SK-N-SH (cell line): Measurements from ENCODE around the gene MYB. TPM values are rescaled to one million over a fixed set of nuclear protein-coding genes. Genes with fewer than 3 reads are reported as not detected.

Source experiments
- CTCF ChIA-PET: fragments of 300-600, 350-600 bp; formaldehyde crosslinking; extraction: SDS; loops from one replicate; lab custom pipeline; 2021; lab: Yijun Ruan, JAX
- POLR2A ChIA-PET: fragments of 350-600 bp; sonication (Branson Sonifier 250); formaldehyde crosslinking; extraction: SDS; loops from one replicate; lab custom pipeline; 2020; ENCODE audit warnings: antibody characterized with exemption, inconsistent platforms; lab: Yijun Ruan, JAX
- DNase-seq: peaks from one replicate; pipeline ENCODE4 v3.0.0; 2012
- H2AFZ ChIP-seq: fragments of 200-600 bp; sonication (generic); 2 replicates; pipeline ENCODE4 v1.8.1; 2016; ENCODE audit warnings: antibody characterized with exemption, mild to moderate bottlenecking, low read depth
- H3F3A ChIP-seq: fragments of 200-600 bp; sonication (generic); replicated peaks from 2 replicates; pipeline ENCODE3; 2016; ENCODE audit warnings: antibody characterized with exemption, mild to moderate bottlenecking; ENCODE audit not compliant: insufficient read depth
- H3K27ac ChIP-seq, 2 experiments: fragments of 200-500 bp in 1 of 2; fragments of 200-600 bp in 1 of 2; sonication (Bioruptor generic) in 1 of 2; sonication (generic), shearing (Covaris generic) in 1 of 2; 2 replicates each; pipeline versions ENCODE4 v1.5.1 to v1.6.1; 2014 to 2016; ENCODE audit warnings: low read depth in 2 of 2, inconsistent platforms in 1 of 2, low read length in 1 of 2, mild to moderate bottlenecking in 1 of 2, mixed read lengths in 1 of 2
- H3K27me3 ChIP-seq: fragments of 200-600 bp; sonication (generic), shearing (Covaris generic); 2 replicates; pipeline ENCODE4 v1.6.1; 2016; ENCODE audit warnings: mixed run types; ENCODE audit not compliant: insufficient read depth
- H3K36me3 ChIP-seq, 2 experiments: fragments of 200-500 bp in 1 of 2; fragments of 200-600 bp in 1 of 2; sonication (Bioruptor generic) in 1 of 2; sonication (generic) in 1 of 2; replicated peaks in 1 of 2; 2 replicates each; pipeline versions ENCODE3 to v1.5.1; 2014 to 2016; ENCODE audit warnings: low read length in 1 of 2, mild to moderate bottlenecking in 1 of 2; ENCODE audit not compliant: insufficient read depth in 2 of 2, control insufficient read depth in 1 of 2
- H3K4me1 ChIP-seq, 2 experiments: fragments of 200-500 bp in 1 of 2; fragments of 200-600 bp in 1 of 2; sonication (Bioruptor generic) in 1 of 2; sonication (generic), shearing (Covaris generic) in 1 of 2; 2 replicates each; pipeline versions ENCODE4 v1.5.1 to v1.6.1; 2014 to 2016; ENCODE audit warnings: low read depth in 1 of 2, low read length in 1 of 2, mixed run types in 1 of 2; ENCODE audit not compliant: insufficient read depth in 2 of 2, control insufficient read depth in 1 of 2
- H3K4me2 ChIP-seq: fragments of 200-600 bp; sonication (generic), shearing (Covaris generic); 2 replicates; pipeline ENCODE4 v1.6.1; 2017; ENCODE audit warnings: mixed run types
- H3K4me3 ChIP-seq, 2 experiments: fragments of 200-500 bp in 1 of 2; fragments of 200-600 bp in 1 of 2; sonication (Bioruptor generic) in 1 of 2; sonication (generic), shearing (Covaris generic) in 1 of 2; 2 replicates each; pipeline versions ENCODE4 v1.5.1 to v1.8.1; 2014 to 2016; ENCODE audit warnings: low read depth in 2 of 2, inconsistent platforms in 1 of 2, low read length in 1 of 2, mild to moderate bottlenecking in 1 of 2, mixed read lengths in 1 of 2, moderate library complexity in 1 of 2
- H3K79me2 ChIP-seq: fragments of 200-600 bp; sonication (generic); 2 replicates; pipeline ENCODE4 v1.8.1; 2017; ENCODE audit warnings: mild to moderate bottlenecking; ENCODE audit not compliant: insufficient read depth
- H3K9ac ChIP-seq: fragments of 200-600 bp; sonication (generic); 2 replicates; pipeline ENCODE4 v1.6.1; 2017; ENCODE audit warnings: mixed run types
- H3K9me2 ChIP-seq: fragments of 200-600 bp; sonication (generic); 2 replicates; pipeline ENCODE4 v1.6.1; 2017; ENCODE audit warnings: mixed run types
- H3K9me3 ChIP-seq: fragments of 200-600 bp; sonication (generic); 2 replicates; pipeline ENCODE4 v1.6.1; 2017; ENCODE audit warnings: mixed run types, mild to moderate bottlenecking, moderate library complexity
- H4K20me1 ChIP-seq: fragments of 200-600 bp; sonication (generic); 2 replicates; pipeline ENCODE4 v1.6.1; 2017; ENCODE audit warnings: mild to moderate bottlenecking, mixed run types; ENCODE audit not compliant: insufficient read depth
- EZH2phosphoT487 ChIP-seq: fragments of 200-600 bp; sonication (generic); IDR thresholded peaks from 2 replicates; pipeline ENCODE4 v1.6.1; 2017; ENCODE audit warnings: low read depth, mixed run types, mild to moderate bottlenecking, antibody characterized with exemption, moderate library complexity, borderline replicate concordance
- FOSL2 ChIP-seq: IDR thresholded peaks from 2 replicates; pipeline ENCODE4 v1.4.0; 2012; ENCODE audit warnings: low read depth, mild to moderate bottlenecking, moderate library complexity, borderline replicate concordance
- FOXJ3 ChIP-seq: sonication (generic); formaldehyde crosslinking; IDR thresholded peaks from 2 replicates; pipeline ENCODE4 v1.5.1; 2020; ENCODE audit warnings: mild to moderate bottlenecking, missing genetic modification reagents
- FOXM1 ChIP-seq: IDR thresholded peaks from 2 replicates; pipeline ENCODE4 v1.4.0; 2012; ENCODE audit warnings: low read depth, mild to moderate bottlenecking
- GATA2 ChIP-seq: sonication (generic); formaldehyde crosslinking; IDR thresholded peaks from 2 replicates; pipeline ENCODE4 v1.5.0; 2020; ENCODE audit warnings: mild to moderate bottlenecking, missing genetic modification reagents
- JUND ChIP-seq: IDR thresholded peaks from 2 replicates; pipeline ENCODE4 v1.4.0; 2012
- MEF2A ChIP-seq: IDR thresholded peaks from 2 replicates; pipeline ENCODE4 v1.4.0; 2012; ENCODE audit warnings: low read depth, borderline replicate concordance
- POLR2AphosphoS5 ChIP-seq: IDR thresholded peaks from 2 replicates; pipeline ENCODE4 v1.6.1; 2012; ENCODE audit warnings: low read depth, low read length
- RCOR1 ChIP-seq: fragments of 150-350 bp; IDR thresholded peaks from 2 replicates; pipeline ENCODE4 v1.6.1; 2017; ENCODE audit warnings: antibody characterized with exemption, low read length
- REST ChIP-seq: IDR thresholded peaks from 2 replicates; pipeline ENCODE4 v1.6.1; 2012; ENCODE audit warnings: mild to moderate bottlenecking, low read depth, low read length, moderate library complexity
- RFX5 ChIP-seq: IDR thresholded peaks from 2 replicates; pipeline ENCODE4 v1.6.1; 2012; ENCODE audit warnings: mild to moderate bottlenecking, improper control_type of control experiment, low read length
- RXRA ChIP-seq: IDR thresholded peaks from 2 replicates; pipeline ENCODE4 v1.4.0; 2012; ENCODE audit warnings: low read depth, mild to moderate bottlenecking, borderline replicate concordance
- SIN3A ChIP-seq: IDR thresholded peaks from 2 replicates; pipeline ENCODE4 v1.6.1; 2012; ENCODE audit warnings: low read depth, mild to moderate bottlenecking, low read length, moderate library complexity, borderline replicate concordance
- SMC3 ChIP-seq: IDR thresholded peaks from 2 replicates; pipeline ENCODE4 v1.6.1; 2012; ENCODE audit warnings: low read depth, low read length, improper control_type of control experiment
- TCF12 ChIP-seq: IDR thresholded peaks from 2 replicates; pipeline ENCODE4 v1.4.0; 2012
- TEAD4 ChIP-seq: IDR thresholded peaks from 2 replicates; pipeline ENCODE4 v1.4.0; 2012; ENCODE audit warnings: mild to moderate bottlenecking, borderline replicate concordance; ENCODE audit not compliant: insufficient read depth
- WGBS: methylation state at CpG from one replicate; pipeline ENCODE4 v1.1.6; 2017; ENCODE audit warnings: low lambda C conversion rate; 5-methylcytosine and 5-hydroxymethylcytosine counted together
- polyA plus RNA-seq, 3 experiments: library from polyadenylated mRNA; depleted of rRNA; stranded (reverse); fragments of >200 nt; gene quantifications; 2 replicates each; pipeline ENCODE4 v1.2.3, GENCODE V29; 2012
- TF ChIP-seq, protein P1 (sequence below): fragments of 200-600 bp; sonication (generic); IDR thresholded peaks from 2 replicates; pipeline ENCODE4 v1.6.1; 2017; ENCODE audit warnings: antibody characterized with exemption, mild to moderate bottlenecking, moderate library complexity
- TF ChIP-seq, protein P2 (sequence below): IDR thresholded peaks from 2 replicates; pipeline ENCODE4; 2012

The MYB gene
- polyA plus RNA-seq, 1 of the 3 experiments (the other 2 are of a cell fraction) = 0.85 TPM

DNA sequence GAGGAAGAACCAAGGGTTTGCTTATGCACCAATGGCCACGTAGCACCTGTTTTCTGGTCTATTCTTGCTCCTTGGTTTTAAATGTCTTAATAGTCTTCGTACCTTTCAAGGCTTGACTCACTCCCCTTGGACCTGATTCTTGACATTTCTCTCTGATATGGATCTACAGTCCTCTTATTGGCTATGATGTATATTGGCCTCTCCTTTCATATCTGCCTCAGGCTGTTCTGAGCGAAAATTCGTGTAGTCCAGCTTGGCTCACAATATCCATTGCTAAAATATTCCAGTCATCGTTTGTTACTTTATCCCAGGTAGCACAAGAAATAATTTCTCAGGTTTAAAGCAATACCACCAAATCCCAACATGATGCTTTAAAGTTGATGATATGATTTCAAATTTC is 59.6 kb downstream of the MYB start:
- Histone ChIP-seq H3K9me2 (no peaks in the 10 kb centered on the region), H3K4me1 (no peaks in the 10 kb centered on the region), H3K9ac (no peak overlapping the region), H3K27ac (no peak overlapping the region), H3K27me3 (no peaks in the 10 kb centered on the region), H2AFZ (no peak overlapping the region), H3F3A (no peaks in the 10 kb centered on the region), H3K9me3 (no peaks in the 10 kb centered on the region), H3K36me3 (no peaks in the 10 kb centered on the region), H3K79me2 (no peaks in the 10 kb centered on the region), H3K4me3 (no peak overlapping the region), H3K4me2 (no peak overlapping the region), H4K20me1 (no peaks in the 10 kb centered on the region)
- WGBS = 65% methylated on average over 5 of the region's 5 CpGs
- POLR2A ChIA-PET = no interaction called here
- CTCF ChIA-PET = no interaction called here
- DNase-seq = no peak
- TF ChIP-seq, protein P1, sequence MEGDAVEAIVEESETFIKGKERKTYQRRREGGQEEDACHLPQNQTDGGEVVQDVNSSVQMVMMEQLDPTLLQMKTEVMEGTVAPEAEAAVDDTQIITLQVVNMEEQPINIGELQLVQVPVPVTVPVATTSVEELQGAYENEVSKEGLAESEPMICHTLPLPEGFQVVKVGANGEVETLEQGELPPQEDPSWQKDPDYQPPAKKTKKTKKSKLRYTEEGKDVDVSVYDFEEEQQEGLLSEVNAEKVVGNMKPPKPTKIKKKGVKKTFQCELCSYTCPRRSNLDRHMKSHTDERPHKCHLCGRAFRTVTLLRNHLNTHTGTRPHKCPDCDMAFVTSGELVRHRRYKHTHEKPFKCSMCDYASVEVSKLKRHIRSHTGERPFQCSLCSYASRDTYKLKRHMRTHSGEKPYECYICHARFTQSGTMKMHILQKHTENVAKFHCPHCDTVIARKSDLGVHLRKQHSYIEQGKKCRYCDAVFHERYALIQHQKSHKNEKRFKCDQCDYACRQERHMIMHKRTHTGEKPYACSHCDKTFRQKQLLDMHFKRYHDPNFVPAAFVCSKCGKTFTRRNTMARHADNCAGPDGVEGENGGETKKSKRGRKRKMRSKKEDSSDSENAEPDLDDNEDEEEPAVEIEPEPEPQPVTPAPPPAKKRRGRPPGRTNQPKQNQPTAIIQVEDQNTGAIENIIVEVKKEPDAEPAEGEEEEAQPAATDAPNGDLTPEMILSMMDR = no peak

- Histone ChIP-seq H3K27me3 (no peaks in the 10 kb centered on the region), H4K20me1 (no peaks in the 10 kb centered on the region), H3K9me3 (no peaks in the 10 kb centered on the region), H3K36me3 (no peaks in the 10 kb centered on the region), H3F3A (no peaks in the 10 kb centered on the region), H3K9ac (no peak overlapping the region), H3K4me2 (no peak overlapping the region), H2AFZ (no peak overlapping the region), H3K4me1 (no peaks in the 10 kb centered on the region), H3K4me3 (no peak overlapping the region), H3K27ac (0 out of 4 replicates have a peak overlapping the region, but pooled peaks of 1 of the 2 experiments have one; percentile 13), H3K79me2 (no peaks in the 10 kb centered on the region), H3K9me2 (no peaks in the 10 kb centered on the region)
- 81% methylated on average over 7 of the region's 7 CpGs for WGBS
- CTCF ChIA-PET = no interaction called here
- no peak for DNase-seq
- TF ChIP-seq REST (no peak), FOSL2 (no peak), POLR2AphosphoS5 (no peak), FOXJ3 (CRISPR knock-in tag) (no peak), JUND (no peak), TEAD4 (no peak), GATA2 (CRISPR knock-in tag) (no peak), RFX5 (no peak), FOXM1 (no peak), MEF2A (no peak), EZH2phosphoT487 (no peak), SMC3 (no peak), SIN3A (no peak), TCF12 (no peak), RXRA (no peak), RCOR1 (no peak)
- TF ChIP-seq, protein P2, sequence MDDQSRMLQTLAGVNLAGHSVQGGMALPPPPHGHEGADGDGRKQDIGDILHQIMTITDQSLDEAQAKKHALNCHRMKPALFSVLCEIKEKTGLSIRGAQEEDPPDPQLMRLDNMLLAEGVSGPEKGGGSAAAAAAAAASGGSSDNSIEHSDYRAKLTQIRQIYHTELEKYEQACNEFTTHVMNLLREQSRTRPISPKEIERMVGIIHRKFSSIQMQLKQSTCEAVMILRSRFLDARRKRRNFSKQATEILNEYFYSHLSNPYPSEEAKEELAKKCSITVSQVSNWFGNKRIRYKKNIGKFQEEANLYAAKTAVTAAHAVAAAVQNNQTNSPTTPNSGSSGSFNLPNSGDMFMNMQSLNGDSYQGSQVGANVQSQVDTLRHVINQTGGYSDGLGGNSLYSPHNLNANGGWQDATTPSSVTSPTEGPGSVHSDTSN = no peak
- TF ChIP-seq, protein P1 = no peak
- POLR2A ChIA-PET = no interaction called here
Observed at GRCh38 chr6:135243871-135244796, 63.0 kb downstream of the MYB start.
